ENCODE measurements around the gene PGS1. TPM values are rescaled to one million over a fixed set of nuclear protein-coding genes. Genes with fewer than 3 reads are reported as not detected.

PGS1 gene
- total and polyA plus RNA-seq, 2 of the 8 experiments (the other 6 are each of a cell fraction or from before 2014, with no cell fraction given): 46.7 to 60.0 TPM

DNA sequence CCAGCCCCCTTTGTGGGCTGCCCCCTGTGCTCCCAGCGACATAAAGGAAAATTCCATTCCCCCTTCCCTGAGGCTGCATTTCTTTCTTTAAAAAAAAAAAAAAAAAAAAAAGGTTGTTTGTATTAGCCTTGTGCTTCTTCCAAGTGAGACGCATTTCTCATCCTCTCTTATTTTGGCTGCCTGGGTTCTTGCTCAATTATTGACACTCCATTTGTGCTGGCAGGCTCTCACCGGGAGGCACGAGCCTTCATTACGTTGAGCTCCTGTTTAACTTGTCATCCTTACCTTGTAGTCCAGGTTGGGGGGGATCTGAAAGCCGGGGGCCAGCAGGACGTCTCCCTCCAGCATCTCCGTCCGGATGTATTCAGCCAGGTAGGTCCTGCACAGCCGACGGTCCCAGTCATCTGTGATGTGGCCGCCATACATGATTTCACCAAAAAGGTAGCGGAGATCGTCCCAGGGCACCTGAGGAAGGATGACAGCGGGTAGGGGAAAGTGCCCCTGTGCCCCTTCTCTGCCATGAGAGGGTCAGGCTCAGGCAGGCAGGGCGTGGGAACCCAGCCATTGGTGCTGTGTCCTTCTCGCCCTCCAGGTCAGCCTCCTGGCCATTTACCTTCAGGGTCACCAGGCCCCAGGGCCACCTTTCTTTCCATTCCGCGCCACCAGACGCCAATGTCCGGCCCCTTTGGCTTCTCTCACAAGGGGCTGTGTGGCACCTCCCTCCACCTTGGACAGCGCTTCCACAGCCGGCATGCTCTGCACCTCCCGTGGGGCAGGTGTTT, 50.6 kb downstream of the PGS1 start:
- Histone ChIP-seq H4K91ac (replicated peaks; ENCODE audit: insufficient read length, low read length) (no peak overlapping the region), H3K14ac (ENCODE audit: insufficient read length) (no peak overlapping the region), H3K79me1 (ENCODE audit: low read depth, low read length) (no peaks in the 10 kb centered on the region), H2AK5ac (ENCODE audit: low read depth, low read length) (no peak overlapping the region), H2BK12ac (ENCODE audit: low read depth, low read length) (no peak overlapping the region), H4K20me1 (replicated peaks in 1 of 2; ENCODE audit: control insufficient read depth in 1 of 2, insufficient read depth in 2 of 2, low read length in 2 of 2) (peaks cover 0 to 2% of the 10 kb centered on the region in 2 experiments), H2AFZ (ENCODE audit: low read length) (no peak overlapping the region), H3K4me3 (ENCODE audit: extremely low read depth in 1 of 4, insufficient read depth in 2 of 4, low read depth in 3 of 4, low read length in 4 of 4) (no peak overlapping the region), H3K9ac (replicated peaks in 1 of 4; ENCODE audit: extremely low read depth in 1 of 4, low read depth in 3 of 4, low read length in 3 of 4) (no peak overlapping the region), H4K8ac (ENCODE audit: extremely low read depth, insufficient read depth, low read length) (no peak overlapping the region), H3K4me2 (ENCODE audit: insufficient read depth in 1 of 2, low read depth in 2 of 2, low read length in 2 of 2) (no peak overlapping the region), H2BK5ac (ENCODE audit: low read depth, low read length) (no peak overlapping the region), H3K23me2 (ENCODE audit: low read depth, low read length) (no peaks in the 10 kb centered on the region; the same call in 1 of the 2 replicates), H4K5ac (ENCODE audit: insufficient read length, low read depth, low read length) (no peak overlapping the region), H3K9me3 (ENCODE audit: insufficient read depth in 2 of 2, low read depth in 1 of 2, low read length in 1 of 2) (no peaks in the 10 kb centered on the region), H3K79me2 (ENCODE audit: control insufficient read depth in 1 of 2, insufficient read depth in 2 of 2, low read length in 2 of 2) (no peaks in the 10 kb centered on the region), H3K4ac (replicated peaks; ENCODE audit: insufficient read length, low read depth, low read length) (no peak overlapping the region), H2BK120ac (replicated peaks; ENCODE audit: low read depth, low read length) (no peak overlapping the region), H3K23ac (ENCODE audit: insufficient read length) (no peak overlapping the region), H2BK15ac (ENCODE audit: low read length) (no peak overlapping the region), H3K27ac (ENCODE audit: low read depth, low read length) (no peak overlapping the region), H3K27me3 (replicated peaks in 1 of 4; ENCODE audit: control insufficient read depth in 3 of 4, extremely low read depth in 1 of 4, insufficient read depth in 3 of 4, low read length in 3 of 4) (no peaks in the 10 kb centered on the region), H3K56ac (replicated peaks; ENCODE audit: insufficient read length, low read depth, low read length) (no peak overlapping the region), H2BK20ac (ENCODE audit: low read length) (no peak overlapping the region), H3K36me3 (ENCODE audit: control insufficient read depth in 2 of 4, insufficient read depth in 4 of 4, low read length in 3 of 4) (peaks cover 9 to 18% (median 13%) of the 10 kb centered on the region in 4 experiments; a peak in 5 of 8 replicates), H3K18ac (ENCODE audit: extremely low read depth, low read length) (no peak overlapping the region), H3K4me1 (replicated peaks in 1 of 4; ENCODE audit: control insufficient read depth in 3 of 4, insufficient read depth in 4 of 4, low read length in 3 of 4) (peaks cover 0 to 20% (median 11%) of the 10 kb centered on the region in 4 experiments; a peak in 6 of 7 replicates)
- FAIRE-seq (no peak), DNase-seq (ENCODE audit: low read depth in 1 of 2, low spot score in 2 of 2) (no peak)
- ChIA-PET POLR2A (ENCODE audit: partially characterized antibody) (interaction anchor here (0.6 to 1.6 kb wide), 3 partner anchors 14 to 203 kb away, joined by 3 to 4 read pairs (median 4); no protein-coding TSS in a partner anchor), CTCF (ENCODE audit: partially characterized antibody) (interaction anchor here (0.7 to 13.7 kb wide), 7 partner anchors 10 to 176 kb away, joined by 3 to 257 read pairs (median 4); partner anchors contain the start of gene SOCS3)
- 94% methylated on average over 24 of the region's 24 CpGs; no CpG with 5 or more reads in 1 of the 2 experiments for WGBS, 2 experiments (ENCODE audit: extremely low coverage in 1 of 2, insufficient coverage in 1 of 2, insufficient read length in 1 of 2, insufficient replicate concordance in 2 of 2, low coverage in 1 of 2, low lambda C conversion rate in 2 of 2, missing lambda C conversion rate in 1 of 2)
- TF ChIP-seq POLR2AphosphoS5 (IDR thresholded peaks at IDR 0.05; ENCODE audit: low read depth, low read length): 0 out of 2 replicates have a peak, but pooled peaks have one; percentile 32
- TF ChIP-seq BRCA1 (IDR thresholded peaks at IDR 0.05; ENCODE audit: low read depth, low read length): no peak
